ENCODE results near the gene SPOP.
"Not testable (repeated sequence)": the region's sequence is repeated elsewhere in the genome, so short reads cannot be mapped to it uniquely, and the experiment has no call there.

SPOP gene

DNA sequence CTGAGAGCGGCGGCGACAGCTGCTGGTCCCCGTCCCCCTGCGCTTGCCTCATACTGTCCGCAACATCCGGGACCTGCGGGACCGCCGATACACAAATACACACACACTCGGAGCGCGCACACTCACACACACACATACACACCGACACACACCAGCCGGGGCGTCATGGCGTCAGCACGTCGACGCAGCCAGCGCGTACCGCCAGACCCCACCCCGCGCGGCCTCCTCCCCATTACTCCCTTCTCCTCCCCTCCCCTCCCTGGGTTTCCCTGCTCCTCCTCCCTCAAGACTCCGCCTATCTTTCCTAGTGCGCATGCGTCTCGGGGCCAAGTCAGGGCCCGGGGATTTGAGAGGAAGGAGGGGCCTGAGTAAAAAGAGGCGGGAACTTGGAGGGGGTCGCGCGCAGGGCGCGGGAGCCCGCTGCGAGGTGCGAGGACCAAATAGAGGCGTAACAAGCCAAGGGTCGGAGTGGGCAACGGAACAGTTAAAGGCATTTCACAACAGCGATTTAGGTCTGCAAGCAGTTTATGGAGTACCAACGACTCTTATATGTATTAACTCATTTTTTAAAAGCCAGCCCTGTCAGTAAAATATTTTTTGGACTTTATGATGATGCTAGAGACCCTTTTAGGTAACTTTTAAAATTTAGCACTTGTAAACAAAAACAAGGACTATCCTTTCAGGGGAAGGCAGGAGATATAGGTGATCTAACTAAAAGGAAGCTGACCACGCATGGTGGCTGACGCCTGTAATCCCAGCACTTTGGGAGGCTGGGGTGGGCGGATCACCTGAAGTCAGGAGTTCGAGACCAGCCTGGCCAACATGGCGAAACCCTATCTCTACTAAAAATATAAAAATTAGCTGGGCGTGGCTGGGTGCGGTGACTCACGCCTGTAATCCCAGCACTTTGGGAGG is at the start of gene SPOP:
SPOP (minus strand) TSS at position 165 of the 915 bp plus-strand sequence. CDS start 55,287 bp downstream, outside the sequence.
- peak; percentile 98 for DNase-seq (ENCODE audit: low read depth)

DNA sequence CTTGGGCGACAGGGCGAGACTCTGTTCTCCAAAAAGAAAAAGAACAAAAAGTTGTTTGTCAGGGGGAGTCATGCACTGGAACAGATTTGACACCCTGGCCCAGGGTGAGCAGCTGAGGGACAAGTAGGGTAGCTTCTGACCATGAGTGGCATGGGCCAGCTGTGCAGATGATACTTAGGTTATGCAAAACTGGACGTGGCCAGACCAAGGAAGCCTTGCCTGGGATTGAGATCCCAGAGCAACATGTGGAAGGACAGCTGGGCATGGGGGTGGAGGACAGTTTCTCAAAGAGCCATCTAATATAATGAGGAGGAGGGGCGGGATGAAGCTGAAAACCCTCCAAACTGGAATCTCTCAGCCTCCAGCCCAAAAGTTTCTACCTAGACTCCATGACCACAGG is 49.5 kb upstream of the SPOP start:
- DNase-seq (ENCODE audit: low read depth): no peak

DNA sequence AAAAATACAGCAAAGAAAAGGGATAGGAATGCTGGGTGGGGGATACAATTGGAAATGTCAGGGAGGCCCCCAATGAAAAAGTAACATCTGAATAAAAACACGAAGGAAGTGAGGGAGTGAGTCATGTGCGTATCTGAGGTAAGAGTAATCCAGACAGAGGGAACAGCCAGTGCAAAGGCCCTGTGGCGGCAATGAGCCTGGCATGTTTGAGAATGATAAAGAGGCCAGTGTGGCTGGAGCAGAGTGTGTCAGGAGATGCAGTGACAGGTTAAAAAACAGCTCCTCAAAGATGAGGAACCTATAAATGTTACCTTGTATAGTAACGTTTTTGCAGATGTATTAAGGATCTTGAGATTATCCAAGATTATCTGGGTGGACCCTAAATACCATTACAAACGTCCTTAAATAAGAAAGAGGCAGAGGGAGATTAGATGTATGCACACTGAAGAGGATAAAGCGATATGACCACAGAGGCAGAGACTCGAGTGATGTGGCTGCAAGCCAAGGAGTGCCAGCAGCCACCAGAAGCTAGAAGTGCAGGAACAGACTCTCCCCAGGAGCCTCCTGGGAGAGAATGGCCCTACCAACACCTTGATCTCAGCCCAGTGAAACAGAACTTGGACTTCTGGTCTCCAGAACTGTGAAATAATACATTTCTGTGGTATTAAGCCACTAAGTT is 47.7 kb upstream of the SPOP start:
- no peak for DNase-seq (ENCODE audit: low read depth)

DNA sequence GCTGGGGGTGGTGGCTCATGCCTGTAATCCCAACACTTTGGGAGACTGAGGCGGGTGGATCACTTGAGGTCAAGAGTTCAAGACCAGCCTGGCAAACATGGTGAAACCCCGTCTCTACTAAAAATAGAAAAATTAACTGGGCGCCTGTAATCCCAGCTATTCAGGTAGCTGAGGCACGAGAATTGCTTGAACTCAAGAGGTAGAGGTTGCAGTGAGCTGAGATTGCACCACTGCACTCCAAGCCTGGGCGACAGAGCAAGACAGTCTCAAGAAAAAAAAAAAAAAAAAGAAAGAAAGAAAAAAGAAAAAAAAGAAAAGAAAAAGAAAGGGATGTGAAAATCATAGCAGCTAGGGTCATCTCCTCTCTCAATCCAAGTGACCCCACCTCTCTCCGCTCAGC is 46.7 kb upstream of the SPOP start:
- not testable (repeated sequence) for DNase-seq (ENCODE audit: low read depth)

DNA sequence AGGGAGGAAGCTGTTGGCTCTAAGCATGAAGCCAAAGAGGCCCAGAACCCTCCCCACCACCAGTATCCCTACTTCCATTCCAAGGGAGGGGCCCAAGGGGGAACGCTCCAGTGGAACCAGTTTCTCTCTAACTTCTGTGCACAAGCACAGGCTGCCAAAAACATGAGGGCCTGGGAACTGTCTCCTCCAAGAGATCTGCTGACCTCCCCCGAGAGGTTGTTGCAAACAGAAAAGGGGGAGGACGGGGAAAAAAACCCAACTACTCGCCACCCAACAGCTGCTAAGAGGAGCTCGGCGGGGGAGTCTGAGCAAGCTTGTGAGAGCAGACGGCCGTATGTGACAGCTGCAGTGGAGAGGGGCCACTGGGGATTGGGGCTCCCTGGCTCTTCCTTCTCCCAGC is 45.5 kb upstream of the SPOP start:
- no peak for DNase-seq (ENCODE audit: low read depth)

DNA sequence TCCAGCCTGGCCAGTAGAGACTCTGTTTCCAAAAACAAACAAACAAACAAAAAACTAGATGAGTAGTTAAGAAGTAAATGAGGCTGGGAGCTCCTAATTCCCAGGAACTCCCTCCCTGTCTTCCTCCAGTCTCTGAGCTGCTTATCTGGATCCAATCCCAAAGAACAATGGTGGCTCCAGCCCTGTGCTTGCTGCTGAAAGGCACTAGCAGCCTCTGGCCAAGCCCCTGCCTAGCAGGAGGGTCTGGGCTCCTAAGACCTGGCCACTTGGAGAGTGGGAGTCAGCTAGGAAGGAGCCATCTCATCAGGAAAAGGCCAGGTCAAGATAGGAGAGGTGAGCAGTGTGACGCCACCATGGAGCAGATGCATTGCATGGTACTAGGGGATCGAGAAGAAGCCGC is 44.2 kb upstream of the SPOP start:
- DNase-seq (ENCODE audit: low read depth): no peak

DNA sequence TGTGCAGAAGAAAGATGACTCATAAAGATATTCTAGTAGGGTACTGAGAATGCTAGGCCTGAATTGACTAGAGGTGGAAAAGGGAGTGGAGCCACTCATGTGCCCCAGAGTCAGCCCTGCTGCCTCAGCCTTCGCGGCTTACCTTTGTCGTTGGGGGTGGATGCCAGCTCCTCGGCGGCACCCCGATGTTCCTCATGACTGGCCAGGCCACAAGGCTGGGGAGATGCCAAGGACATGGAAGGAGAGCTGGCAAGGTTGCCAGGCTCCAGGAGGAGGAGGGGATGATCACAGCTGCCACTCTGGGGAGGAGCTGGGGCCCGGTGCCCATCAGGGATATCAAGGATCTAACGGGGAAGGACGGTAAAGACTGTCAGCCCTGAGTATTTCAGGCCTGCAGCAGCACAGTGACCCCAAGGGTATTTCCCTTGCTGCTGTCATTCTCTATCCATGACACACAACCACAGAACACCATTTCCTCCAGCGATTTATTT is 39.5 kb upstream of the SPOP start:
- no peak for DNase-seq (ENCODE audit: low read depth)

DNA sequence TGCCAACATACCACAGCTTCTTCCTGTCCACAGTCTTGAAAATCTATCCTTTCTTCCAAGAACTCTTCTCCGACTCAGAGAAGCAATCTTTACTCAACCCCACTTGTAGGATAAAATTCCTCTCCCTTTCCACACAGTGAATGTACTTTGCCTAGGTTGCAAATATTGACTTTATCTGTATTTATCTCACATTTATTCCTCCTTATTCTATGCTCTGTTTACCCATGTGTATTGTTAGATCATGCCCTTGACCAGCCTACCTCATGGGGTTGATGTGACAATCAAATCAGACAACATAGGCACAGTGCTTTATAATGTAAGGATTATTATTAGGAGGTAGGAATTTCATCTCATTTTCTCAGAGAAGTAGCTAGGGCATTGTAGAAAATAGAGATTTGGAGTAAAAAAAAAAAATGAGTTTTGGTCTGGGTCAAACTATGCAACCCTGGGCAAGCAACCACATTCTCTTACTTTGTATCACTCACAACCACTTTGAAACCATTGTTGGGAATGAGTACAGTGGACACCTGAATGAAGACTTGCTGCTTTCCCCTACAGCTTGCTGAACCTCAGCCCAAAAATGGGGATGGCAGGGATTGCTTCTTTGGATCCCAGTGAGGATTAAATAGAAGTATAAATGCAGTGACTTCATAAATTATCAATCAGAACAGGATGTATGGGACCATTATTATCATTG is 38.9 kb upstream of the SPOP start:
- DNase-seq (ENCODE audit: low read depth): no peak

DNA sequence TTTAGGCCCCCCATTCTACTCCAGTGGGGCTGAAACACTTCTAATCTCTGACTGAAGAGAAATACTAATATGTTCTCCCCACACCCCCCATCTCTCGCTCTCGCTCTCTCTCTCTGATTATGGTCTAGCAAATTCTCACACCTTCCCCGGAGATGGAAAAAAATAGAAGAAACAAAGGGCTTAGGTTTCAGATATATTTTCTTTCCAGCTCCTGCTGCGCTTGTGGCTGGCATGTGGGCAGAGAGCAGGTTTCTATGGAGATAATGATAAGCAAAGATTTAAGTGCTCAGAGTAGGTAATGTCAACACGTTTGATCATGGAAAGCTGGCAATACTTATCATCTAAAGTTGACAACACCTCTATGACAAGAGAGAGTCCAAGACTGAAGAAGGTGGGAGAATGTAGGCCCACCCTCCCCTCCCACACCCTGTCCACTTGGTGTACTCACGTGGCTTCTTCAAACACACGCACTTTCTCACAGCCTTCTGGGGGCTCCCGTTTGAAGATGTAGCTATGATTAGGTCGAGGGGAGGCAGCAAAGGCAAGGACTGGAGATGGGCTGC is 37.9 kb upstream of the SPOP start:
- DNase-seq (ENCODE audit: low read depth): no peak

DNA sequence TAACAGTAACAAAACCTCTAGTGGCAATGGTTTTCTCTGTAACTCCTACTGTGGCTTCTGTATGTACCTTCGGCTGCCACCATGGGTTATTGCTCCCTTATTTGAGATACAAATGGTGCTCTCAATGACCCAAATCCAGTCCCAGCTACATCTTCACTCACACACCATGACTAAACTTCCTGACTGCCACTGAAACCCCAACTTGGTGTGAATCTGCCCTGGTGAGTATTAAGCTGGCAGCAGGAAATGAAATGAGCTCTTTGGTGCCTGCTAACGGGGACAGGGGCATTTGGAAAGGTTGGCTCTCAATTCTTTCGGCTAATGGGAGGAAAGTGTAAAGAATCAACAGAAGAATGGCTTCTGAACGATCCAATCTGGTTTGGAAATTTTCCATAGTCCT is 37.3 kb upstream of the SPOP start:
- no peak for DNase-seq (ENCODE audit: low read depth)

DNA sequence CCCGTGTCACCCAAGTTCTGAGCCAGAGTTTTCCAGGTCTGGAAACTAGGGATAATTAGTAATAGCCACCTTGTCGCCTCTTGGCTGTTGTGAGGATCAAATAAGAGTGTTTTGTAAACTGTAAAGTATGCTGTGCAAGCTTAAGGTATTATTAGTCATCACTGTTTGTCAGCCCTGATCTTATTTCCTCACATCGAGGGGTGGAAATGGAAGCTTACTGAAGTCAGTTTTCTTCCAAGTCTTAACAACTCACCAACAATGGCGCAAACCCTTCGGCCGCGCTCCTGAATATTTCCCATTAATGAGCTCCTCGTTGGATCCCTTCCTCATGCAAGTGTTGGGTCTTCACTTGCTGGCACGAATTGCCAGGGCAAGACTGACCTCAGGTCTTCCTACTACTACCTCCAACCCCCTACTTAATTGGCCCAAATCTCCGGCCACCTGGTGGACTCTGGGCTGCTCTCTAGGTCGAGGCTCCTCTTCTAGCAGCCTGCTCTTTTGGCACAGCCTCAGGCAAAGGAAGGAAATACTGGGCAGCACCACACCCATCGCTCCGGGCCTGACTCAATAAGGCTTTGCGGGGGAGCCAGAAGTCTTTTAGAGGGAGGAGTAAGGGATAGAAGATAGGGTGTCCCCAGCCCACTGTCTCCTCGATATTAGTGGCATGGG is 30.8 kb upstream of the SPOP start:
- no peak for DNase-seq (ENCODE audit: low read depth)

DNA sequence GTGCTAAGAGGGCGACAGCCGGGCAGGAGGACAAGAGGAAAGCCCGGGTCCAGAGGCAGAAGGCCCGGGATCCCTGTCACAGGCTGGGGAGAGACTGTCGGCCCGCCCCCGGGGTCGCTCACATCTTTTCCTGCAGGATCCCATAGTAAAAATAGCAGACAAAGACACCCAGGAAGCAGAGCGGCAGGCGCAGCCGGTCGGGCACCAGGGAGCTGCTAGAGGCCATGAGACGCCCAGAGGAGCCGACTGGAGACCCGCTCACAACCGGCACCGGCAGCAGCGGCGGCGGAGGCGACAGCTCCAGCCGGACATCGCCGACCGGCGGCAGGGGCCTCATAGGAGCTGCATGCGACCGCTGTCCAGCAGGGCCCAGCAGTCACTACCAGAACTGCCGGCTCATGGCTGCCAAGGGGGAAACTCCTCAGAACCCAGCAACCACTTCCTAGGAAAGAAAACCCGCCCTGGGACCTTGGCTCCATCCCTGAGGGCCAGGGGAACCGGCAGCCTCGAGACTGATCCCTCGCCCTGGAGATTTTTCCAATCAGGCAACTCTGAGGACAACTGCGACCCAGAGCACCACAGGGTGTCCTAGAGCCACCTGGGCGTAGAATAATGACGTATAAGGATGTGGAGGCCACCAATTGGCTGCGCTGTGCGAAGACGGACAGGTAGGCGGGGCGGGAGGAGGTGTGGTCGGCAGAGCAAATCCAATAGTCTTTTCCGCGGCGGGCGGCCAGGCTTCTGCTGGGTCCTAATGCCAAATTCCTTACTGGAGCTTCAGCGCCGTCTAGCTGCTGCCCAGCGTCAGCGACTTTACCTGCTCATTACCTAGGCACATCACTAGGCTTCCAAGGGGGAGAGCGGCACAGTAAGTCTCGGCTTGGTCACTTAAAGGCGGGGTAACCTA is 30.0 kb upstream of the SPOP start, which contains the start of gene SLC35B1:
SLC35B1 (minus strand) TSS at position 357 of the 907 bp plus-strand sequence; CDS start at position 226, 131 bp downstream.
- DNase-seq (ENCODE audit: low read depth): peak; percentile 92

DNA sequence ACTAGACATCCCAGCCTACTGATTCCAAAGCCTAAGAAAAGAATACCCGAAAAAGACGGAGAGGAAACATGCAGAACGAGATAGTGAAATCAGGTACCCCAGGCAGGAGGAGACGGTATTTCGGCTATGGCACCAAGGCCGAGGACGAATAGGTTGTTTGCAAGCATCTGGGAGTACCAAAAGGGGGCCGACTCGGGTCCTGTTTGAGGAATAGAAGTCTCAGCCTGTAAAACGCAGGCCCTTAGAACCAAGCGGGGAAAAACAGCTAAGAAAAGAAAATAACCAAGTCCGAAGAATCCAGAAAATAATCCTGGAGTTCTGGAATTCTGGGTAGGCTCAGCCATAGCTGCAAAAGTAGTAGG is 29.3 kb upstream of the SPOP start:
- DNase-seq (ENCODE audit: low read depth): no peak

DNA sequence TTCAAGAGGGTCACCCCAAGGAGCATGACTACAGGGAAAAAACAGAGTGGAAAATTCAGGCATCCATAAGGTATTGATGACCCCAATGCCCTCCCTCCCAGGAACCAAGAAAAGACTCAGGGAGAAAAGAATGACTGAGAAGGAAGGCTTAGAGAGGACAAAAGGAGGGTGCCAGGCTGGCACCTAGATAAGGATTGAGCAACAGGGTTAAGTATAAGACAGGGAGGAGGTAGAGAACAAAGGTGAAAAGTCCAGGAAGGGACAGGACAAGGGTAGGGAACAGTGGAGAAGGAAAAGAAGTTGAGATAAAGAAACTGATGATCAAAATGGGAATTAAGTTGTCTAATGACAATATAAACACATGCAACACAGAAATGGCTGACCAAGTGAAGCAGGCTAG is 27.4 kb upstream of the SPOP start:
- no peak for DNase-seq (ENCODE audit: low read depth)

DNA sequence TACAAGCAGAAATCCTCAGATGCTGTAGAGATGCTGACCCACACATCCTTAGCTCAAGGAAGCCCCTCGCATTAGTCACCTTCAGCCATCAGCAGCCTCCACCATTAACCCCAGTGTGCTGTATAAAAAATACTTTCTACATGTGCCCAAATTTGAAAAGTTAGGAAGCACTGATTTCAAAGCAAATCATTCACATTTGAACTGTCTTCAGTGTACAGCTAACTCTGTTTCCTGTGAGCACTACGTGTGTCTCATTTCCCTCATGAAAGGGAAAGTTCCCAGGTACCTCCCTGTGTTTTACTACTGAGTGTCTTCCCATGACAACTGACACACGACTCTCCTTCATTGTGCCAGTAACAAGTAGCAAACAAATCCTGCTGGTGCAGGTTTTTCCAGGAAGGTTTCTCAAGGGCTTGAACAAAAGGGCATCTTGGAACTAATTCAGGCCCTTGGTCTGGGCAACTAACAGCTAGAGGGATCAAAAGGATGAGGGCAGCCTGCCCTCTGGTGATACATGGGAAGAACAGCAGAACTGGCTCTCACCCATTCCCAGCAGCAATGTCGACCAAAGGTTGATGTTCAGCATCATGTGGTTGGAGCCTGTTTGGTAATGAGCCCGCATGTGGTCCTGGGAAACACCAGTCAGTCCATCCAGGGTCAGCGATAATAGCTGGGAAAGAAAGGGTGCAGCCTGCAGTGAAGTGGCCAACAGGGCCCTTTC is 25.8 kb upstream of the SPOP start:
- DNase-seq (ENCODE audit: low read depth): no peak

DNA sequence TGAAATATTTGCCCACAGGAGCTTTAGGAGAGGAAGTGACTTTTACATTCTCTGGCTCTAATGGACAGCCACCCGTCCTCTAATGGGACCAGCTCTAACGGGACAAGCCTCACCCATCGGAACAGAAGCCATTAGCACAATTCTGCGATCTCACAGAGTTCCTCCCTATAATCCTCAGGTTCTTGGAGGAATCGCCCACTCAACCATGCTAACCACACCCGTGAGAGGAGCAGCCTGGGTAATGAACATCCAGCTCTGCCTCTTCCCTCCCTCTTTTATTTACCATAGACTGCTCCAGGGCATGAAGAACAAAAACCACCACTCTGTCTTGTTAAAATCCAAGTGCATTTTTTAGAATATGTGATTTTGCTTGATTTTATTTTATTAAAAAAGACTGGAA is 23.1 kb upstream of the SPOP start:
- no peak for DNase-seq (ENCODE audit: low read depth)

DNA sequence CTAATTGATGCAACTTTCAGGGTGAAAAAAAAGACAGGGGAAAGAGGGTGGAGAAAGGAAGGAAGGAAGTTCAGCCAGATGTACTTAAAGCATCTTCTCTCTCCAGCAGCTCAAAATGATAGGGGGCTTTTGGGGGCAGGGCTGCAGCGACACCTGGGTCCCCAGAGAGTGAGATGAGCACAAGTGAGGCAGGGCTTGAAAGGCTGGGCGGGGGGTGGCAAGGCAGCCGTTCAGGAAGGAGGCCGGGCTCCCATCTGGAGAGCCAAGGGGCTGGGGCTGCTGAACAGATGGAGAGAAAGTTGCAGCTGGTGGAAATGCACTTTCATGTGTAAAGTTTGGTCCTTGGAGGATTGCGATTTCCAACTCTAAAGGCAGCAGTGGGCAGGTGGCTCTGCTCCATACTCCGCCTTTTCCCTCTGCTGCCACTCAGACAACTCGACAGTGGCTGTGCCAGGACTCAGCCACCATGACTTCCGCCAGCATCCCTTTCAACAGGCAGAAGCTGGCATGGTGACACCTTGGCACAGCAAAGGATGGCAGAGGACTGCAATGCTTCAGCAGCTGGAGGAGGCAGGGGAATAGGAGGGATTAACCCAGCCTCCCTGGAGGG is 22.2 kb upstream of the SPOP start:
- no peak for DNase-seq (ENCODE audit: low read depth)

DNA sequence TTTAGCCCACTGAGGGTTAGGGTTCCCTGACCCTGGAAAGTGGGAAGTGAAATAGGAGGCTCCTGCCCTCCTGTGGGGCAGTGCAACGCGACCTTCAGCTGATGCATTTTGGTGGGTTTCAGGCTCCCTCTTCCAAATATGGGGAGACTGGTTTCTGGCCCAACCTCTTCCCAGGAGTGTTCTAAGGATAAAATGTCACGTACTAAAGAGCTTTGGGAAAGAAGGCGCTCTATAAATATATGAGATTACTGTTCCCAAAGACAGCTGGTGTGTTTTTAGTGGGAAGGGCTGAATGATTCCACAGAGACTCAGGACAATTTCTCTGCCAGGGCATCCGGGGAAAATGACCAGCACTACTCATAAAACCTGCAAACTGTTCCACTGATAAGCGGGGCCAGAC is 20.1 kb upstream of the SPOP start:
- no peak for DNase-seq (ENCODE audit: low read depth)

DNA sequence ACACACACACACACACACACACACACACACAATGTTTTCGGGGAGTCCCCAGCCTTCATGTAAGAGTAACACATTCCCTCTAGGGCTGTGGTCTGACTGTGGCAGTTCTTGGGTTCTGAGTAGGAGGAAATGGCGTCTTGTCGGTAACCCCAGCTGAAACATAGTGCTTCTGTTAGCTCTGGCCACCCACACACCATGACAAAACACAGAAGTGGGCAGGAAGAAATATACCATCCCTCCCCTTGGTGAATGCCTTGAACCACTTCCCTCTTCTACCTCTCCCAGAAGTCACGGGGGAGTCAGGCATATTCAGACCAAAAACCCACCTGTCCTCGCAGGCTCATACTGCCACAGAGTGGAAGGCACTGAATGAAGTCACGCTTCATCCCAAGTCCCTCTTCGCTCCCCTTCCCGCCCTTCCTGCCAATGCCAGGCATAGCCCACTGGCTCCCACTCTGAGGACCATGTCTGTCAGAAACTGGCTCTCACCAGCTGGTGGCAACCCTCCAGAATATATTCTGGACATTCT is 18.4 kb upstream of the SPOP start:
- no peak for DNase-seq (ENCODE audit: low read depth)

Measured in non-pigmented ciliary epithelial cell (primary cell).